Cardiac septum (tissue), 1 donor: Measurements from ENCODE around the gene XRN2. TPM values are rescaled to one million over a fixed set of nuclear protein-coding genes. Genes with fewer than 3 reads are reported as not detected.
"Not testable (repeated sequence)": the region's sequence is repeated elsewhere in the genome, so short reads cannot be mapped to it uniquely, and the experiment has no call there.

Experiments
- DNase-seq: peaks from one replicate; pipeline ENCODE4 v3.0.0-alpha.2; 2020; ENCODE audit warnings: low spot score
- intact Hi-C: fragments of 100-400 bp; cut with DNase I; formaldehyde crosslinking; loops from one replicate; pipeline ENCODE4 v1.14.0; 2022
- total RNA-seq: library from RNA; stranded (reverse); fragmentation: NEBNext Ultra II Directional; extraction: Animal tissue kit (Norgen Biotek cat#: 25700); gene quantifications from one replicate; pipeline ENCODE4 v1.2.1, GENCODE V29; 2021
- donor health status: DM: no; HTN: no; CAD: no.

XRN2 gene
- total RNA-seq, 1 donor from 2014 or later, result 33.4 TPM

GRCh38 chr20:21397341-21398108 lies 94.4 kb downstream of the XRN2 start, which contains the start of gene NKX2-4:
TSS of gene NKX2-4 (minus strand) at chr20:21397526. CDS start at chr20:21397399, 127 bp downstream.
- no peak for DNase-seq
- intact Hi-C loops, result loop anchor here (5.0 to 10.0 kb wide), 3 partner anchors 95 to 293 kb away; partner anchors contain the start of genes LINC00237 and XRN2

- intact Hi-C loops, result loop anchor here (5.0 to 10.0 kb wide), 3 partner anchors 96 to 294 kb away; partner anchors contain the start of genes LINC00237 and XRN2
- no peak for DNase-seq
Observed at GRCh38 chr20:21398109-21399004, 95.2 kb downstream of the XRN2 start.

- intact Hi-C loops, result loop anchor here (5.0 to 10.0 kb wide), 3 partner anchors 97 to 294 kb away; partner anchors contain the start of genes LINC00237 and XRN2
- no peak for DNase-seq
Observed at GRCh38 chr20:21399005-21399475, 95.9 kb downstream of the XRN2 start.

GRCh38 chr20:21411725-21412124 lies 108.6 kb downstream of the XRN2 start:
- DNase-seq, result no peak
- intact Hi-C loops, result no loop called here

- intact Hi-C loops, DNase-seq: not testable (repeated sequence)
Observed at GRCh38 chr20:21413996-21414395, 110.9 kb downstream of the XRN2 start.

GRCh38 chr20:21419147-21419546 lies 116.0 kb downstream of the XRN2 start:
- DNase-seq, result not testable (repeated sequence)

GRCh38 chr20:21421601-21422236 lies 118.6 kb downstream of the XRN2 start:
- intact Hi-C loops, result no loop called here
- no peak for DNase-seq

More at GRCh38 chr20:21419147-21419546, 116.0 kb downstream of the XRN2 start:
- intact Hi-C loops, result not testable (repeated sequence)

GRCh38 chr20:21423712-21424111 lies 120.6 kb downstream of the XRN2 start:
- DNase-seq, intact Hi-C loops: not testable (repeated sequence)

- intact Hi-C loops, result no loop called here
- DNase-seq, result no peak
Observed at GRCh38 chr20:21424846-21425245, 121.7 kb downstream of the XRN2 start.

- no peak for DNase-seq
- intact Hi-C loops, result no loop called here
Observed at GRCh38 chr20:21430020-21430419, 126.9 kb downstream of the XRN2 start.

GRCh38 chr20:21432911-21433310 lies 129.8 kb downstream of the XRN2 start:
- intact Hi-C loops, result no loop called here
- no peak for DNase-seq

- intact Hi-C loops, result no loop called here
Observed at GRCh38 chr20:21433329-21433890, 130.3 kb downstream of the XRN2 start.

GRCh38 chr20:21435576-21435975 lies 132.4 kb downstream of the XRN2 start:
- DNase-seq, result no peak
- intact Hi-C loops, result no loop called here

More at GRCh38 chr20:21433329-21433890, 130.3 kb downstream of the XRN2 start:
- DNase-seq, result no peak

- DNase-seq, result no peak
- intact Hi-C loops, result no loop called here
Observed at GRCh38 chr20:21436205-21436604, 133.1 kb downstream of the XRN2 start.

GRCh38 chr20:21437248-21437647 lies 134.1 kb downstream of the XRN2 start:
- intact Hi-C loops, result no loop called here
- no peak for DNase-seq

GRCh38 chr20:21437816-21438215 lies 134.7 kb downstream of the XRN2 start:
- DNase-seq, result no peak
- intact Hi-C loops, result no loop called here
